K562 (cell line): ENCODE data around the gene SEZ6L. TPM values are rescaled to one million over a fixed set of nuclear protein-coding genes. Genes with fewer than 3 reads are reported as not detected.

ENCODE experiments used
- ATAC-seq: fragments of 200-7000 bp; cut with Tn5 transposase; 3 replicates; pipeline ENCODE4 v1.9.1; 2020; ENCODE audit warnings: moderate library complexity
- BruUV-seq: library from RNA; stranded (reverse); fragments of 400-500 nt; replicated peaks from 2 replicates; lab custom pipeline; 2021; lab: Mats Ljungman, UMichigan
- CTCF ChIA-PET: fragments of 300-600 bp; formaldehyde crosslinking; extraction: SDS; loops from one replicate; lab custom pipeline; 2021; ENCODE audit warnings: low intra/inter-chr PET ratio; lab: Yijun Ruan, JAX
- POLR2A ChIA-PET: fragments of 300-600, 350-650 bp; sonication (Branson Sonifier 250); formaldehyde crosslinking; extraction: SDS; loops from one replicate; lab custom pipeline; 2021; ENCODE audit warnings: antibody characterized with exemption, inconsistent platforms; lab: Yijun Ruan, JAX
- DNase-seq, 4 experiments: peaks; one replicate each; pipeline versions ENCODE4 v3.0.0 to v3.0.0-alpha.2; 2011 to 2018; ENCODE audit warnings: low spot score in 3 of 4, mixed read lengths in 3 of 4; ENCODE audit errors: extremely low read depth in 1 of 4
- FAIRE-seq: peaks from 2 replicates; lab custom pipeline; 2011; peaks lifted over from hg19 to GRCh38; lab: Jason Lieb, UNC
- H2AFZ ChIP-seq: 2 replicates; pipeline ENCODE4 v1.6.0; 2011; ENCODE audit warnings: low read depth, low read length, control low read depth, inconsistent platforms
- H3K27ac ChIP-seq: fragments of 200-600 bp; 3 replicates; pipeline ENCODE4 v1.8.0; 2011; ENCODE audit warnings: low read depth, mild to moderate bottlenecking, control low read depth, inconsistent platforms, low read length, moderate library complexity, mixed read lengths; ENCODE audit errors: extremely low read depth
- H3K27me3 ChIP-seq, 2 experiments: fragments of 300-600 bp in 1 of 2; 2 replicates in 1 of 2; 3 replicates in 1 of 2; pipeline versions ENCODE4 v1.6.0 to v1.8.0; 2011; ENCODE audit warnings: inconsistent platforms in 2 of 2, low read length in 2 of 2, mild to moderate bottlenecking in 1 of 2, mixed read lengths in 1 of 2, moderate library complexity in 1 of 2; ENCODE audit not compliant: control insufficient read depth in 2 of 2, insufficient read depth in 2 of 2
- H3K36me3 ChIP-seq: fragments of 300-600 bp; 3 replicates; pipeline ENCODE4 v1.8.0; 2011; ENCODE audit warnings: mild to moderate bottlenecking, low read length, inconsistent platforms; ENCODE audit not compliant: control insufficient read depth, insufficient read depth
- H3K4me1 ChIP-seq, 2 experiments: fragments of 200-600 bp in 1 of 2; replicated peaks in 1 of 2; 2 replicates in 1 of 2; 3 replicates in 1 of 2; pipeline versions ENCODE4 v1.5.1 to v1.8.0; 2011; ENCODE audit warnings: inconsistent platforms in 2 of 2, low read length in 2 of 2, mild to moderate bottlenecking in 1 of 2, mixed read lengths in 1 of 2, moderate library complexity in 1 of 2; ENCODE audit not compliant: control insufficient read depth in 2 of 2, insufficient read depth in 2 of 2
- H3K4me2 ChIP-seq: 2 replicates; pipeline ENCODE4 v1.6.1; 2011; ENCODE audit warnings: low read length, control low read depth, inconsistent platforms, mixed read lengths; ENCODE audit not compliant: insufficient read depth
- H3K4me3 ChIP-seq: fragments of 200-600 bp; sonication (generic), shearing (Covaris generic); 2 replicates; pipeline ENCODE4 v1.5.1; 2016; ENCODE audit warnings: control low read depth, inconsistent platforms
- H3K79me2 ChIP-seq: fragments of 200-600 bp; 3 replicates; pipeline ENCODE4 v1.8.0; 2011; ENCODE audit warnings: low read length, inconsistent platforms; ENCODE audit not compliant: control insufficient read depth, insufficient read depth
- H3K9ac ChIP-seq, 2 experiments: 2 replicates each; pipeline versions ENCODE4 v1.6.0 to v1.6.1; 2011; ENCODE audit warnings: low read depth in 2 of 2, low read length in 2 of 2, control low read depth in 1 of 2, inconsistent platforms in 1 of 2, mild to moderate bottlenecking in 1 of 2, mixed read lengths in 1 of 2; ENCODE audit not compliant: insufficient read depth in 1 of 2
- H3K9me1 ChIP-seq: one replicate; pipeline ENCODE4 v1.6.0; 2011; ENCODE audit warnings: inconsistent platforms, mild to moderate bottlenecking, low read length, moderate library complexity; ENCODE audit not compliant: control insufficient read depth, insufficient read depth
- H3K9me3 ChIP-seq: replicated peaks from 2 replicates; pipeline ENCODE4 v1.5.1; 2011; ENCODE audit warnings: low read depth, low read length, inconsistent platforms; ENCODE audit not compliant: control insufficient read depth, insufficient read depth
- H4K20me1 ChIP-seq: replicated peaks from 2 replicates; pipeline ENCODE4 v1.6.1; 2011; ENCODE audit warnings: low read length, inconsistent platforms, mixed read lengths; ENCODE audit not compliant: control insufficient read depth, insufficient read depth
- CLOCK ChIP-seq: fragments of 250-450 bp; sonication (Bioruptor Pico); IDR thresholded peaks from 2 replicates; pipeline ENCODE4 v1.4.0; 2020; ENCODE audit warnings: mild to moderate bottlenecking, moderate library complexity, borderline replicate concordance
- CREB3L1 ChIP-seq: fragments of 450-650 bp; IDR thresholded peaks from 2 replicates; pipeline ENCODE4 v1.6.1; 2014; ENCODE audit warnings: low read depth, mild to moderate bottlenecking, moderate library complexity, borderline replicate concordance
- HCFC1 ChIP-seq: IDR thresholded peaks from 2 replicates; pipeline ENCODE4 v1.6.1; 2012; ENCODE audit warnings: low read depth, low read length, improper control_type of control experiment
- HDAC8 ChIP-seq: fragments of 450-650 bp; IDR thresholded peaks from 2 replicates; pipeline ENCODE4 v1.6.1; 2016; ENCODE audit warnings: mild to moderate bottlenecking, missing genetic modification characterization, moderate library complexity, missing compliant biosample characterization
- HMBOX1 ChIP-seq: sonication (generic); IDR thresholded peaks from 2 replicates; pipeline ENCODE4 v1.6.1; 2016
- PURB ChIP-seq: sonication (generic); formaldehyde crosslinking; IDR thresholded peaks from 2 replicates; pipeline ENCODE4 v1.9.0; 2021; ENCODE audit warnings: low read depth, mild to moderate bottlenecking, missing genetic modification reagents
- SRF ChIP-seq, 2 experiments: fragments of 250-450, 450-650 bp in 1 of 2; sonication (Bioruptor Pico) in 1 of 2; sonication (generic) in 1 of 2; formaldehyde crosslinking; IDR thresholded peaks; 2 replicates each; pipeline versions ENCODE4 v1.5.0 to v1.5.1; 2020 to 2022; ENCODE audit warnings: mild to moderate bottlenecking in 1 of 2, missing genetic modification reagents in 1 of 2
- ZBED1 ChIP-seq: IDR thresholded peaks from 2 replicates; pipeline ENCODE4 v1.6.1; 2014
- ZKSCAN1 ChIP-seq: fragments of 150-350 bp; IDR thresholded peaks from 2 replicates; pipeline ENCODE4 v1.6.1; 2016; ENCODE audit warnings: low read depth, low read length
- WGBS: fragments of 100-300 bp; shearing (Covaris generic); methylation state at CpG from one replicate; pipeline ENCODE4 v1.1.6; 2016; ENCODE audit warnings: low coverage, mixed read lengths; ENCODE audit not compliant: insufficient coverage; ENCODE audit errors: missing lambda C conversion rate; 5-methylcytosine and 5-hydroxymethylcytosine counted together
- in situ Hi-C: fragments of 300-500 bp; cut with MboI; formaldehyde crosslinking; loops from 4 replicates; pipeline ENCODE4 v1.15.0; 2018; ENCODE audit warnings: inconsistent platforms, mixed read lengths
- intact Hi-C: fragments of 100-400 bp; cut with micrococcal nuclease; formaldehyde crosslinking; loops from 2 replicates; pipeline ENCODE4 v1.14.2; 2022
- polyA plus RNA-seq, 8 experiments: library from polyadenylated mRNA; depleted of rRNA in 4 of 8; stranded (reverse) in 5 of 8; unstranded in 3 of 8; fragments of >200 nt; fragmentation: Nextera tagmentation in 2 of 8; fragmentation: Illumina TruSeq in 1 of 8; extraction: Ambion mirVana in 2 of 8; extraction: Trizol in 1 of 8; gene quantifications; 2 replicates each; pipeline versions ENCODE4 v1.2.1 to v1.2.3, GENCODE V29; 2011 to 2014; ENCODE audit warnings: inconsistent platforms in 1 of 8, missing spikeins in 1 of 8
- total RNA-seq, 7 experiments: library from RNA; depleted of rRNA in 6 of 7; stranded (reverse); fragments of >200 nt in 6 of 7; fragmentation: Illumina TruSeq in 2 of 7; extraction: Trizol in 2 of 7; gene quantifications; 2 replicates each; pipeline versions ENCODE4 v1.2.1 to v1.2.3, GENCODE V29; 2011 to 2021; ENCODE audit warnings: low replicate concordance in 1 of 7

The SEZ6L gene
- total and polyA plus RNA-seq, 9 of the 15 experiments (the other 6 are each of a cell fraction or from before 2014, with no cell fraction given) = not detected

GRCh38 chr22:26168939-26169314, 335 bp upstream of the SEZ6L start:
- Histone ChIP-seq H3K27me3 (peaks cover 0 to 24% of the 10 kb centered on the region in 2 experiments; a peak in 2 of 5 replicates), H4K20me1 (peaks cover 5% of the 10 kb centered on the region; the same call in 1 of the 2 replicates)
- in situ Hi-C loops = no loop called here
- TF ChIP-seq HDAC8 (tag) = no peak
- TF ChIP-seq, all 486 proteins: peak for 0
- 0% methylated on average over 1 of the region's 15 CpGs for WGBS
- Histone ChIP-seq H3K9me1 (no peaks in the 10 kb centered on the region), H3K27ac (no peak overlapping the region), H2AFZ (no peak overlapping the region), H3K9me3 (no peaks in the 10 kb centered on the region), H3K79me2 (no peaks in the 10 kb centered on the region), H3K9ac (no peak overlapping the region), H3K4me3 (no peak overlapping the region), H3K4me1 (peaks cover 0 to 5% of the 10 kb centered on the region in 2 experiments; a peak in 2 of 5 replicates), H3K4me2 (no peak overlapping the region), H3K36me3 (no peaks in the 10 kb centered on the region)
- FAIRE-seq (no peak), ATAC-seq (no peak), DNase-seq (no peak)
- ChIA-PET POLR2A (no interaction called here), CTCF (no interaction called here)
- intact Hi-C loops = no loop called here
- BruUV-seq = no TSS peak

GRCh38 chr22:26170112-26170492, 840 bp downstream of the SEZ6L start:
- Histone ChIP-seq H3K4me2 (no peak overlapping the region), H3K27ac (no peak overlapping the region), H3K27me3 (peaks cover 0 to 24% of the 10 kb centered on the region in 2 experiments; a peak in 2 of 5 replicates), H3K9me3 (no peaks in the 10 kb centered on the region), H4K20me1 (peaks cover 5% of the 10 kb centered on the region; the same call in 1 of the 2 replicates), H3K4me1 (peaks cover 0 to 5% of the 10 kb centered on the region in 2 experiments; a peak in 2 of 5 replicates), H3K79me2 (no peaks in the 10 kb centered on the region), H3K4me3 (no peak overlapping the region), H3K36me3 (no peaks in the 10 kb centered on the region), H3K9ac (no peak overlapping the region), H3K9me1 (no peaks in the 10 kb centered on the region), H2AFZ (no peak overlapping the region)
- WGBS = 4% methylated on average over 3 of the region's 11 CpGs
- BruUV-seq = no TSS peak
- intact Hi-C loops (loop anchor here (10.0 kb wide), 1 partner anchor 165 kb away; no protein-coding TSS in a partner anchor), in situ Hi-C loops (no loop called here)
- FAIRE-seq = no peak
- no peak for ATAC-seq
- ChIA-PET POLR2A (no interaction called here), CTCF (no interaction called here)
- DNase-seq = no peak
- TF ChIP-seq CLOCK (CRISPR knock-in tag) (no peak), PURB (CRISPR knock-in tag) (no peak), SRF (CRISPR knock-in tag; IDR thresholded peaks at IDR 0.05) (no peak), CREB3L1 (no peak), ZKSCAN1 (no peak), ZBED1 (no peak), HMBOX1 (no peak), HCFC1 (no peak)
